Measurements from ENCODE around the gene AMMECR1.
A peak's percentile ranks its signal among the peaks of the same experiment; 100 is the strongest.

Gene AMMECR1

GRCh38 chrX:110265661-110266060, 52.2 kb downstream of the AMMECR1 start:
- no peak for DNase-seq (ENCODE audit: low read depth)
- TF ChIP-seq CTCF (conservative IDR thresholded peaks at IDR 0.05; ENCODE audit: low read length), result no peak
- H3K4me3 ChIP-seq (ENCODE audit: low read length), result no peak overlapping the region

GRCh38 chrX:110259117-110259516, 58.8 kb downstream of the AMMECR1 start:
- no peak overlapping the region for H3K4me3 ChIP-seq (ENCODE audit: low read length)
- no peak for DNase-seq (ENCODE audit: low read depth)
- no peak for TF ChIP-seq CTCF (conservative IDR thresholded peaks at IDR 0.05; ENCODE audit: low read length)

GRCh38 chrX:110258552-110258951, 59.3 kb downstream of the AMMECR1 start:
- H3K4me3 ChIP-seq (ENCODE audit: low read length), result no peak overlapping the region
- TF ChIP-seq CTCF (conservative IDR thresholded peaks at IDR 0.05; ENCODE audit: low read length), result no peak
- DNase-seq (ENCODE audit: low read depth), result peak; percentile 40

- no peak for TF ChIP-seq CTCF (conservative IDR thresholded peaks at IDR 0.05; ENCODE audit: low read length)
- H3K4me3 ChIP-seq (ENCODE audit: low read length), result no peak overlapping the region
- DNase-seq (ENCODE audit: low read depth), result no peak
Measured at GRCh38 chrX:110257889-110258288, 60.0 kb downstream of the AMMECR1 start.

- no peak overlapping the region for H3K4me3 ChIP-seq (ENCODE audit: low read length)
- TF ChIP-seq CTCF (conservative IDR thresholded peaks at IDR 0.05; ENCODE audit: low read length), result no peak
- DNase-seq (ENCODE audit: low read depth), result no peak
Measured at GRCh38 chrX:110252711-110253110, 65.2 kb downstream of the AMMECR1 start.

- H3K4me3 ChIP-seq (ENCODE audit: low read length), result no peak overlapping the region
- no peak for TF ChIP-seq CTCF (conservative IDR thresholded peaks at IDR 0.05; ENCODE audit: low read length)
- DNase-seq (ENCODE audit: low read depth), result no peak
Measured at GRCh38 chrX:110251961-110252360, 65.9 kb downstream of the AMMECR1 start.

GRCh38 chrX:110251526-110251925, 66.4 kb downstream of the AMMECR1 start:
- DNase-seq (ENCODE audit: low read depth), result no peak
- H3K4me3 ChIP-seq (ENCODE audit: low read length), result no peak overlapping the region
- no peak for TF ChIP-seq CTCF (conservative IDR thresholded peaks at IDR 0.05; ENCODE audit: low read length)

All from AG10803 (cell line).